ENCODE data around the gene ACKR2. TPM values are rescaled to one million over a fixed set of nuclear protein-coding genes. Genes with fewer than 3 reads are reported as not detected.

The ACKR2 gene
- total RNA-seq, 1 experiment from 2014 or later, result 0.76 TPM

- H3K4me3 ChIP-seq (replicated peaks in 1 of 2; ENCODE audit: low read depth in 1 of 2, low read length in 2 of 2), result no peak overlapping the region
- H3K9me2 ChIP-seq (ENCODE audit: insufficient read depth), result no peaks in the 10 kb centered on the region
- H3K79me2 ChIP-seq (ENCODE audit: insufficient read depth, low read length), result no peaks in the 10 kb centered on the region
- H2AFZ ChIP-seq (ENCODE audit: low read depth, low read length, poor library complexity, severe bottlenecking), result no peak overlapping the region
- no TSS peak for BruUV-seq (replicated peaks)
- CTCF ChIA-PET, result no interaction called here
- ATAC-seq (no peak), DNase-seq (ENCODE audit: low read depth, low spot score) (no peak)
- H3K27ac ChIP-seq (ENCODE audit: low read depth, low read length), result no peak overlapping the region
- H3K4me2 ChIP-seq (ENCODE audit: low read length), result no peak overlapping the region
- no peaks in the 10 kb centered on the region for H4K20me1 ChIP-seq (ENCODE audit: insufficient read depth)
- intact Hi-C loops (cut with micrococcal nuclease), result no loop called here
- no peaks in the 10 kb centered on the region for H3K9me3 ChIP-seq (ENCODE audit: control insufficient read depth in 1 of 2, insufficient read depth in 1 of 2, low read depth in 1 of 2, low read length in 2 of 2)
- TF ChIP-seq SRF (IDR thresholded peaks at IDR 0.05; ENCODE audit: low read depth) (no peak), SIN3A (IDR thresholded peaks at IDR 0.05; ENCODE audit: low read depth) (no peak), ZNF274 (IDR thresholded peaks at IDR 0.05; ENCODE audit: low read depth, low read length) (no peak)
- H3K4me1 ChIP-seq (ENCODE audit: control insufficient read depth in 1 of 2, insufficient read depth in 2 of 2, low read length in 2 of 2), result peaks cover 0 to 3% of the 10 kb centered on the region in 2 experiments; a peak in 2 of 4 replicates
- POLR2A ChIA-PET, result no interaction called here
- H3K9ac ChIP-seq (ENCODE audit: low read length), result no peak overlapping the region
- RAD21 ChIA-PET (ENCODE audit: low non-redundant PET in 1 of 2, low total read pairs in 2 of 2, uncharacterized antibody in 2 of 2, unreplicated experiment in 2 of 2), result no interaction called here
- no peaks in the 10 kb centered on the region for H3K36me3 ChIP-seq (ENCODE audit: control insufficient read depth in 1 of 2, insufficient read depth in 2 of 2, low read length in 2 of 2)
- H3K27me3 ChIP-seq (ENCODE audit: insufficient read depth, low read length), result no peaks in the 10 kb centered on the region
These were observed 77.1 kb downstream of the ACKR2 start for GRCh38 chr3:42886294-42886822.

- H3K36me3 ChIP-seq (ENCODE audit: control insufficient read depth in 1 of 2, insufficient read depth in 2 of 2, low read length in 2 of 2), result no peaks in the 10 kb centered on the region
- DNase-seq (ENCODE audit: low read depth, low spot score) (no peak), ATAC-seq (no peak)
- BruUV-seq (replicated peaks), result no TSS peak
- H3K79me2 ChIP-seq (ENCODE audit: insufficient read depth, low read length), result no peaks in the 10 kb centered on the region
- intact Hi-C loops (cut with micrococcal nuclease), result no loop called here
- H3K4me1 ChIP-seq (ENCODE audit: control insufficient read depth in 1 of 2, insufficient read depth in 2 of 2, low read length in 2 of 2), result no peaks in the 10 kb centered on the region; a peak in 1 of 4 replicates
- no peak overlapping the region for H3K4me2 ChIP-seq (ENCODE audit: low read length)
- H3K27ac ChIP-seq (ENCODE audit: low read depth, low read length), result no peak overlapping the region
- no peaks in the 10 kb centered on the region for H4K20me1 ChIP-seq (ENCODE audit: insufficient read depth)
- H3K27me3 ChIP-seq (ENCODE audit: insufficient read depth, low read length), result no peaks in the 10 kb centered on the region
- no peak overlapping the region for H3K4me3 ChIP-seq (replicated peaks in 1 of 2; ENCODE audit: low read depth in 1 of 2, low read length in 2 of 2)
- ChIA-PET RAD21 (ENCODE audit: low non-redundant PET in 1 of 2, low total read pairs in 2 of 2, uncharacterized antibody in 2 of 2, unreplicated experiment in 2 of 2) (no interaction called here), POLR2A (no interaction called here), CTCF (no interaction called here)
- no peak overlapping the region for H2AFZ ChIP-seq (ENCODE audit: low read depth, low read length, poor library complexity, severe bottlenecking)
- no peaks in the 10 kb centered on the region for H3K9me3 ChIP-seq (ENCODE audit: control insufficient read depth in 1 of 2, insufficient read depth in 1 of 2, low read depth in 1 of 2, low read length in 2 of 2)
- H3K9me2 ChIP-seq (ENCODE audit: insufficient read depth), result no peaks in the 10 kb centered on the region
- H3K9ac ChIP-seq (ENCODE audit: low read length), result no peak overlapping the region
- no peak for TF ChIP-seq FOSL1 (IDR thresholded peaks at IDR 0.05; ENCODE audit: low read depth)
- TF ChIP-seq EZH2phosphoT487 (IDR thresholded peaks at IDR 0.05; ENCODE audit: borderline replicate concordance), result no peak
- no peak for TF ChIP-seq YY1 (IDR thresholded peaks at IDR 0.05; ENCODE audit: extremely low read depth, insufficient replicate concordance, low read depth, low read length)
- no peak for TF ChIP-seq POLR2A (IDR thresholded peaks at IDR 0.05; ENCODE audit: borderline replicate concordance, extremely low read depth, insufficient read depth, insufficient read length)
- TF ChIP-seq ZNF274 (IDR thresholded peaks at IDR 0.05; ENCODE audit: low read depth, low read length), result no peak
- TF ChIP-seq, protein P1, sequence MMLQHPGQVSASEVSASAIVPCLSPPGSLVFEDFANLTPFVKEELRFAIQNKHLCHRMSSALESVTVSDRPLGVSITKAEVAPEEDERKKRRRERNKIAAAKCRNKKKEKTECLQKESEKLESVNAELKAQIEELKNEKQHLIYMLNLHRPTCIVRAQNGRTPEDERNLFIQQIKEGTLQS (IDR thresholded peaks at IDR 0.05), result no peak
- no peak for TF ChIP-seq EGR1 (IDR thresholded peaks at IDR 0.05; ENCODE audit: low read depth)
- no peak for TF ChIP-seq EZH2 (IDR thresholded peaks at IDR 0.05)
- no peak for TF ChIP-seq TCF7L2 (IDR thresholded peaks at IDR 0.05; ENCODE audit: borderline replicate concordance, extremely low read depth, insufficient read depth, insufficient read length)
- TF ChIP-seq, protein P2, sequence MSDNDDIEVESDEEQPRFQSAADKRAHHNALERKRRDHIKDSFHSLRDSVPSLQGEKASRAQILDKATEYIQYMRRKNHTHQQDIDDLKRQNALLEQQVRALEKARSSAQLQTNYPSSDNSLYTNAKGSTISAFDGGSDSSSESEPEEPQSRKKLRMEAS (IDR thresholded peaks at IDR 0.05), result no peak
- TF ChIP-seq, protein P3, sequence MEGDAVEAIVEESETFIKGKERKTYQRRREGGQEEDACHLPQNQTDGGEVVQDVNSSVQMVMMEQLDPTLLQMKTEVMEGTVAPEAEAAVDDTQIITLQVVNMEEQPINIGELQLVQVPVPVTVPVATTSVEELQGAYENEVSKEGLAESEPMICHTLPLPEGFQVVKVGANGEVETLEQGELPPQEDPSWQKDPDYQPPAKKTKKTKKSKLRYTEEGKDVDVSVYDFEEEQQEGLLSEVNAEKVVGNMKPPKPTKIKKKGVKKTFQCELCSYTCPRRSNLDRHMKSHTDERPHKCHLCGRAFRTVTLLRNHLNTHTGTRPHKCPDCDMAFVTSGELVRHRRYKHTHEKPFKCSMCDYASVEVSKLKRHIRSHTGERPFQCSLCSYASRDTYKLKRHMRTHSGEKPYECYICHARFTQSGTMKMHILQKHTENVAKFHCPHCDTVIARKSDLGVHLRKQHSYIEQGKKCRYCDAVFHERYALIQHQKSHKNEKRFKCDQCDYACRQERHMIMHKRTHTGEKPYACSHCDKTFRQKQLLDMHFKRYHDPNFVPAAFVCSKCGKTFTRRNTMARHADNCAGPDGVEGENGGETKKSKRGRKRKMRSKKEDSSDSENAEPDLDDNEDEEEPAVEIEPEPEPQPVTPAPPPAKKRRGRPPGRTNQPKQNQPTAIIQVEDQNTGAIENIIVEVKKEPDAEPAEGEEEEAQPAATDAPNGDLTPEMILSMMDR (IDR thresholded peaks at IDR 0.05 in 2 of 3, conservative IDR thresholded peaks at IDR 0.05 in 1 of 3; ENCODE audit: borderline replicate concordance in 1 of 3, insufficient read depth in 1 of 3, low read depth in 2 of 3, low read length in 2 of 3), result no peak
- TF ChIP-seq, protein P4, sequence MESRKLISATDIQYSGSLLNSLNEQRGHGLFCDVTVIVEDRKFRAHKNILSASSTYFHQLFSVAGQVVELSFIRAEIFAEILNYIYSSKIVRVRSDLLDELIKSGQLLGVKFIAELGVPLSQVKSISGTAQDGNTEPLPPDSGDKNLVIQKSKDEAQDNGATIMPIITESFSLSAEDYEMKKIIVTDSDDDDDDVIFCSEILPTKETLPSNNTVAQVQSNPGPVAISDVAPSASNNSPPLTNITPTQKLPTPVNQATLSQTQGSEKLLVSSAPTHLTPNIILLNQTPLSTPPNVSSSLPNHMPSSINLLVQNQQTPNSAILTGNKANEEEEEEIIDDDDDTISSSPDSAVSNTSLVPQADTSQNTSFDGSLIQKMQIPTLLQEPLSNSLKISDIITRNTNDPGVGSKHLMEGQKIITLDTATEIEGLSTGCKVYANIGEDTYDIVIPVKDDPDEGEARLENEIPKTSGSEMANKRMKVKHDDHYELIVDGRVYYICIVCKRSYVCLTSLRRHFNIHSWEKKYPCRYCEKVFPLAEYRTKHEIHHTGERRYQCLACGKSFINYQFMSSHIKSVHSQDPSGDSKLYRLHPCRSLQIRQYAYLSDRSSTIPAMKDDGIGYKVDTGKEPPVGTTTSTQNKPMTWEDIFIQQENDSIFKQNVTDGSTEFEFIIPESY (IDR thresholded peaks at IDR 0.05; ENCODE audit: extremely low read depth, insufficient replicate concordance, low read length), result no peak
These were observed 77.8 kb downstream of the ACKR2 start for GRCh38 chr3:42887084-42887483.
